Left ventricle myocardium inferior (tissue), 1 donor: ENCODE results near the gene PIGU. TPM values are rescaled to one million over a fixed set of nuclear protein-coding genes. Genes with fewer than 3 reads are reported as not detected.

Experiments used
- DNase-seq: peaks from one replicate; pipeline ENCODE4 v3.0.0-alpha.2; 2020
- H3K27ac ChIP-seq: fragments of 200-600 bp; replicated peaks from 2 replicates; pipeline ENCODE4 v1.8.0; 2021
- H3K27me3 ChIP-seq: fragments of 200-600 bp; 2 replicates; pipeline ENCODE4 v1.8.0; 2021; ENCODE audit warnings: low read depth
- H3K36me3 ChIP-seq: fragments of 200-600 bp; 2 replicates; pipeline ENCODE4 v1.8.0; 2021
- H3K4me1 ChIP-seq: fragments of 200-600 bp; 2 replicates; pipeline ENCODE4 v1.8.0; 2021
- H3K4me3 ChIP-seq: fragments of 200-600 bp; 2 replicates; pipeline ENCODE4 v1.8.0; 2021; ENCODE audit warnings: mild to moderate bottlenecking, moderate library complexity
- H3K9me3 ChIP-seq: fragments of 200-600 bp; replicated peaks from 2 replicates; pipeline ENCODE4 v1.8.0; 2021
- CTCF ChIP-seq: fragments of 200-600 bp; IDR thresholded peaks from 2 replicates; pipeline ENCODE4 v1.8.0; 2021; ENCODE audit warnings: antibody characterized with exemption, mild to moderate bottlenecking, borderline replicate concordance
- intact Hi-C: fragments of 100-400 bp; cut with micrococcal nuclease; formaldehyde crosslinking; loops from one replicate; pipeline ENCODE4 v1.11.0; 2022
- total RNA-seq: library from RNA; stranded (reverse); fragmentation: NEBNext Ultra II Directional; extraction: Animal tissue kit (Norgen Biotek cat#: 25700); gene quantifications from one replicate; pipeline ENCODE4 v1.2.1, GENCODE V29; 2021
- donor health status: DM: no; HTN: yes; CAD: no; lungs with severe emphysema.

PIGU gene
- total RNA-seq, 1 donor from 2014 or later, result 13.7 TPM

- peak overlapping the region; percentile 55 for H3K27ac ChIP-seq
Measured at GRCh38 chr20:34512955-34513419, 163.9 kb downstream of the PIGU start.

GRCh38 chr20:34512266-34512954 is 164.5 kb downstream of the PIGU start:
- H3K27me3 ChIP-seq, result no peaks in the 10 kb centered on the region
- H3K4me3 ChIP-seq, result no peak overlapping the region
- no peak for TF ChIP-seq CTCF
- DNase-seq, result no peak
- H3K4me1 ChIP-seq, result peaks cover 49% of the 10 kb centered on the region
- H3K27ac ChIP-seq, result peak overlapping the region; percentile 55
- peaks cover 34% of the 10 kb centered on the region for H3K36me3 ChIP-seq
- intact Hi-C loops, result no loop called here
- H3K9me3 ChIP-seq, result no peaks in the 10 kb centered on the region

More at GRCh38 chr20:34512955-34513419, 163.9 kb downstream of the PIGU start:
- peaks cover 29% of the 10 kb centered on the region for H3K36me3 ChIP-seq
- no peak overlapping the region for H3K4me3 ChIP-seq
- peaks cover 55% of the 10 kb centered on the region for H3K4me1 ChIP-seq
- no peak for DNase-seq
- TF ChIP-seq CTCF, result no peak
- H3K27me3 ChIP-seq, result no peaks in the 10 kb centered on the region
- intact Hi-C loops, result no loop called here
- H3K9me3 ChIP-seq, result no peaks in the 10 kb centered on the region

GRCh38 chr20:34511891-34512265 is 165.0 kb downstream of the PIGU start:
- DNase-seq, result no peak
- Histone ChIP-seq H3K27ac (peak overlapping the region; percentile 55), H3K4me3 (no peak overlapping the region), H3K27me3 (no peaks in the 10 kb centered on the region), H3K9me3 (no peaks in the 10 kb centered on the region), H3K36me3 (peaks cover 36% of the 10 kb centered on the region), H3K4me1 (peaks cover 44% of the 10 kb centered on the region)
- intact Hi-C loops, result no loop called here
- TF ChIP-seq CTCF, result no peak

- no peaks in the 10 kb centered on the region for H3K27me3 ChIP-seq
- H3K36me3 ChIP-seq, result peaks cover 47% of the 10 kb centered on the region
- intact Hi-C loops, result no loop called here
- peaks cover 34% of the 10 kb centered on the region for H3K4me1 ChIP-seq
- no peak overlapping the region for H3K27ac ChIP-seq
- TF ChIP-seq CTCF, result no peak
- no peak overlapping the region for H3K4me3 ChIP-seq
- DNase-seq, result no peak
- no peaks in the 10 kb centered on the region for H3K9me3 ChIP-seq
Measured at GRCh38 chr20:34510575-34510974, 166.3 kb downstream of the PIGU start.

Other genes with a start within 250 kb of the PIGU start
- 166 TPM for gene DYNLRB1, start 160.7 kb downstream of the PIGU start, total RNA-seq
- gene MAP1LC3A, start 118.4 kb downstream of the PIGU start, total RNA-seq, result 110 TPM
- gene TP53INP2, start 27.3 kb upstream of the PIGU start, total RNA-seq, result 132 TPM
- 14.0 TPM for gene NCOA6, start 148.6 kb upstream of the PIGU start, total RNA-seq
- 21.6 TPM for gene GGT7, start 195.8 kb upstream of the PIGU start, total RNA-seq
- gene ACSS2, start 199.5 kb upstream of the PIGU start, total RNA-seq, result 101 TPM